Glomerular endothelial cell (primary cell): Measurements from ENCODE around the gene AOAH. TPM values are rescaled to one million over a fixed set of nuclear protein-coding genes. Genes with fewer than 3 reads are reported as not detected.

Experiments used
- DNase-seq: peaks from one replicate; pipeline ENCODE4 v3.0.0-alpha.2; 2011; ENCODE audit warnings: low read depth, low spot score; ENCODE audit errors: extremely low read depth
- total RNA-seq: library from RNA; depleted of rRNA; stranded (reverse); fragments of >200 nt; gene quantifications from 2 replicates; pipeline ENCODE4 v1.2.3, GENCODE V29; 2015

Gene AOAH, protein sequence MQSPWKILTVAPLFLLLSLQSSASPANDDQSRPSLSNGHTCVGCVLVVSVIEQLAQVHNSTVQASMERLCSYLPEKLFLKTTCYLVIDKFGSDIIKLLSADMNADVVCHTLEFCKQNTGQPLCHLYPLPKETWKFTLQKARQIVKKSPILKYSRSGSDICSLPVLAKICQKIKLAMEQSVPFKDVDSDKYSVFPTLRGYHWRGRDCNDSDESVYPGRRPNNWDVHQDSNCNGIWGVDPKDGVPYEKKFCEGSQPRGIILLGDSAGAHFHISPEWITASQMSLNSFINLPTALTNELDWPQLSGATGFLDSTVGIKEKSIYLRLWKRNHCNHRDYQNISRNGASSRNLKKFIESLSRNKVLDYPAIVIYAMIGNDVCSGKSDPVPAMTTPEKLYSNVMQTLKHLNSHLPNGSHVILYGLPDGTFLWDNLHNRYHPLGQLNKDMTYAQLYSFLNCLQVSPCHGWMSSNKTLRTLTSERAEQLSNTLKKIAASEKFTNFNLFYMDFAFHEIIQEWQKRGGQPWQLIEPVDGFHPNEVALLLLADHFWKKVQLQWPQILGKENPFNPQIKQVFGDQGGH
- 0.64 TPM in 1 of 2 replicates, not detected in the other for total RNA-seq

DNA sequence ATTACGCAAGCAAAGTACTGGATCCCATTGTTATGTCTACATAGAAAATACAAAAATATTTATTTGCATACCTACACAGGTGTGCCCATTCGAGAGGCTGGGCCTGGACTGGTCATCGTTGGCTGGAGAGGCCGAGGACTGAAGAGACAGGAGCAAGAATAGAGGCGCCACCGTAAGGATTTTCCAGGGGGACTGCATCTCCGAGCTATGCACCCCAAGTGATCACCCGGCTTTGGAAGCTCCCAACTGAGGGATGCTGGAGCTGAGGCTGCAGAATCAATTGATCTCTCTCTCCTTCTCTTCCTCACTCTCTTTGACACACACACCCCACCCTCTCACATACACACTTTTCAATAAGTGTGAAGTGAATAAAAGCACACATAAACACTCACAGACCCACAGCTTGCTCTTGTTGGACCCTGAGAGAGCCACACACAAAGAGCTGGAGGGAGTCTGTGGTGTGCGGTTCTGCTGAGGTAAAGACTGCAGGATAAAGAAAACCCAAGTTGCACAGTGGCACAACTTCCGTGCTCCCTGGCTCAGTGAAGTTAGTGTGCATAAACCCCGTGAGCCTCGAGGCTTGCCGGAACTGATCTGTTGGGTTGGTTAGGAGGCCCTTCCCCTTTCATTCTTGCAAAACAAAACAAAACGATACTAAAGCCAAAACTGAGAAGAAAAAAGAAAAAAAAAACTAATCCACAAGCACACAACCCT lies at the start of gene AOAH:
AOAH (minus strand) TSS at position 544 of the 714 bp plus-strand sequence; CDS start at position 198, 346 bp downstream.
- DNase-seq: no peak

DNA sequence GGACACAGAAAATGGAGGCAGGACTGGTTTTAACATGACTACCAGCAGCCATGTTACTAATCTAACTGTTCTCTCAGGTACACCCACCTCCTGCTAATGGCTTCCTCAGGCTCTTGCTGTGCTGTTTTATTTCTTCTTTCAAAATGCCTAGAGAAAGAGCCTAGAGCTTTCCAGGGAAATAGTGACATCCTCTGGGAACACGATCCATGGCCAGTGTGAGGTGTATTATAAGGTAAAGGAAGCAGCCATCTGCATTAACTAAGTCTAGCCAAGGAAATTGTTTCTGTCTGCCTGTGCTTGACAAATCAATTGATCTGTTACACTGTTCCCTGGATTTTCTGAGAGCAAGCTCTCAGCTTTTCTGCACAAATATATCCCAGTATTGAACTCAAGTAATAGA lies 42.2 kb upstream of the AOAH start:
- no peak for DNase-seq

DNA sequence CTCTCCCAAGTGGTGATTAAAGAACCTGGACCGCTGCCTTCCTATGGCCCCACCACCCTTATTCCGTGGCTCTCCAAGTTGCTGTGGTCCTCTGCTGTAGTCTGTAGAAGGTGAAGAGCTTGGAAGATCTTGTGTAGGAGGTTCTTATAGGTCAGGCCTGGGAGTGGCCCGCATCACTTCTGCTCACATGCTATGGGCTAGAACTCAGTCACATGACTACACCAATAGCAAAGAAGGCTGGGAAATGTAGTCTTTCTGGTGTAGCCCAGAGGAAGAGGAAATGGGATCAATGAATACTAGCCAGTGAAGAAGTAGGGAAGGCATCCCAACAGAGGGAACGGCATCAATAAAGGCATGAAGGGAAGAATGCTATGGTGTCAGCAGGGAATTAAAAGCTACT lies 41.3 kb upstream of the AOAH start:
- DNase-seq: no peak

DNA sequence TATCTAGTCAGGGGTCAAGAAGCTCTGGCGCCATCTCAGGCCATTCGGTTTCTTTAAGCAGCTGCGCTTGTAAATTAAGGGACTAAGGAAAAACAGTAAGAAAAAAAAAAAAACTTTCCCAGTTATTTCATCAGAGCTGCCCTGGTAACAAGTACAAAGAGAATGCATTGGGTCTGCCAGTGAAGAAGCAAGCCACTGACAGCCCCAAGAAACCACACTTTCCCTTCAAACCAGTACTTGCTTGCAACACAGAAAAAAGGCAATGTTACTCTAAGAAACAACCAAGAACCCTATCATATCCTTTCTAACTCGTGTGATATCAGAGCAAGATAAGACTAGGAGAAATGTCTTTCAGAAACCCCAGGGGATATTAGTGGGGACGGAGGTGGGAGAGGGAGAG lies 40.6 kb upstream of the AOAH start:
- no peak for DNase-seq

DNA sequence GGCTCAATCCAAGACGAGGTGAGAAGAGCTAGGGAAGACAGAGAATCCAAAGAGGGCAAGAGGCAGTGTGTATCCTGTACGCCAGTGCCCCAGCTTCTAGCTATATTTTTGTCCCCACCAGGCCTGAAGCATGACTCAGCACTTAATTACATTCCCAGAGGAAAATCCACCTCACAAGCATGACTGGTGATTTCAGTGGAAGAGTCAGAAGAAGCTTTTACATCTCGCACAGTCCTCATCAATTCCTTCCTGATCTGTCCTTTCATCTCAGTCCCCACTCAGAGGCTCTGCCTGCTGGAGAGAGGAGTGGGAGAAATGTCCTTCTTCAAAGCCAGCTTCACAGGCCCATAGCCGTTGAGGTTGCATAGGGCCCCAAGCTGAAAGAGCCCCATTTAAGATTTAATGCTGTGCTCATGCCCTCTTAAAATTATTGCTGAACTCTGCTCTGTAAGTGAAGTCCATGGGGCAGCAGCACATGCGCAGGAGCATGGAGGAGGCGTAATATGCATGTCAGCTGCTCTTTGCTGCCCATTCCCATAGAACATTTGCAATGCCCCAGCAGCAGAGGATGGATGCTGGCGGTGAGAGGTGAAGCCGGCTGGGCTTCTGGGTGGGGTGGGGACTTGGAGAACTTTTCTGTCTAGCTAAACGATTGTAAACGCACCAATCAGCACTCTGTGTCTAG lies 39.0 kb upstream of the AOAH start:
- DNase-seq: no peak

DNA sequence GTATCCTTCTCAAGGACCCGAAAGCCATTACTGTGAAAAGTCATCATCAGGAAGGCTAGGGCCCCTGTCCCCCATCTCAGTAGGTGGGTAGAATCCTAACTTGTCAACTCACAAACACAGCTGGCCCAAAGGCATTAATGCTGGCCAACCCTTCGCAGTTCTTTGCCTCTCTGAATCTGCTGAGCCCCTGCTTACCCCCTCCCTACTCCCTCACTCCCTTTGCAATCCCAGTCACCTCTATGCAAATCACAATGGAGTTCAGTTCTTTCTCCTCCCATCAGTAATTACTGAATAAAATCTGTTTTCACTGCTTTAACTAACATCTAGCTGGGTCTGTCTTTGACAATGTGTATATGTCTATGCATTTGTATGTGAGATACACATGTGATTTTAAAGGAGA lies 38.1 kb upstream of the AOAH start:
- no peak for DNase-seq

DNA sequence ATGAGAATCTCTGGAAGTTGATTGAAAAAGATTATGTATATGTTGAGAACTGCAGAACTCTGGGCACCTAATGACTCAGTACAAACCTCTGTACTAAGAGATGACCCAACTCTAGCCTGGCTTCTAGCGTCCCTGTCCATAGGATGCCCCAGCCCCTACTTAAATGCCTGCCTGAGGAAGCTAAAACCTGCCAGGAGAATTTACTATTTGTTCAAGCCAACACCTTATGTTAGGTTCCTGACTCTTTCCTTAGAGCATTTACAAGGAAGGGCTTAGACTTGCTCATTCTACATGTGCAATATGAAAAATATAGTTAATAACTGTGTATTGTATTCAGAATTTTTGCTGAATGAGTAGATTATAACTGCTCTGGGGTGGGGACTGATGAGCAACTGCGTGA lies 37.5 kb upstream of the AOAH start:
- DNase-seq: no peak

DNA sequence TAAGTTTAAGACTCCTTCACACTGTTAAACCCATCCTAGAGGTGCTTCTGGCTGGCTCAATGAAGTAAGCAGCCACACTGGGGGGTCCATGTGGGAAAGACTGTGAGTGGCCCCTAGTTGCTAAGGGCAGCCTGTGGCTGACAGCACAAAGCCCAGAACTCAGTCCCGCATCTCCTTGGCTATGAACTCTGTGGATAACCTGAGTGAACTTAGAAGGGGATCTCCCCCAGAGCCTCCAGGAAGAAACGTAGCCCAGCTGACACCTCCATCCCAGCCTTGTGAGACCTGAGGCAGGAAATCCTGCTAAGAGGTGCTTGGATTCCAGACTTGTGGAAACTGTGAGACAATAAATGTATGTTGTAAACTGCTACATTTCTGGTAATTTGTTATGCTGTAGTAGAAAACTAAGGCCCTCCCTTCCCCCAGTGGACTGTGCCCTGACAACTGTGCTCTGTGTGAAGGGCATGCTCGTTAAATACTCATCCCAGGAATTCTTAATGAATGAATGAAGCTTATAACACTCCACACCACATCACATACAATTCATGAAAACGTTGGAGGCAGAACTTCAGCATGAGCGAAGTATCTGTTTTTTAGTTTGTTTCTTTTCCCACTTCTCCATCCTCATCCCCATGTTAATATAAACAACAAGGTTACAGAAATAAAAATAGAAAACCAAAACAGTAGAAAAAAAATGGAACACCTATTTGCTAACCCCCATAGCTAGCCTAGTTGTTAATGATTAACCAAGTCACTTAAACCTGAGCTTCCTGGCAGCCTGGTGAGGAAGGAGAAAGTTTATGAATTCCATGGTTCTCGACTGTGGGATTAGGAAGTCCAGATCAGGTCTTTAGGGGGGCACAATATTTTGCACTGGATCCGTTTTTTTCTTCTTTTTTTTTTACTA lies 36.8 kb upstream of the AOAH start:
- no peak for DNase-seq

DNA sequence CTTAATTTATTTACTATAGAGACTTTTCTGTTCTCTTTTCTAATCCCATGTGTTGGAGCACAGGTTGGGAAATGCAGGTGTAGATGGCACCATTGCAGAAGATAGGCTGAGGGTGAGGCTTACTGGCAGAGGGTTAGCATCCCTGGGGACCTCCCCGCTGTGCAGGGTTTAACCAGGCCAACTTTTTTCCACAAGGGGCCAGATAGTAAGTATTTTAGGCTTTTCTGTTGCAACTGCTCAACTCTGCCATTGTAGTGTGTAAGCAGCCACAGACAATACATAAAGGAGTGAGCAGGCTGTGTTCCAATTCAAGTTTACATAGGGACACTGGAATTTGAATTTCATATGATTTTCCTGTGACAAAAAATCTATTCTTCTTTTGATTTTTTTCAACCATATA lies 34.6 kb upstream of the AOAH start:
- no peak for DNase-seq

DNA sequence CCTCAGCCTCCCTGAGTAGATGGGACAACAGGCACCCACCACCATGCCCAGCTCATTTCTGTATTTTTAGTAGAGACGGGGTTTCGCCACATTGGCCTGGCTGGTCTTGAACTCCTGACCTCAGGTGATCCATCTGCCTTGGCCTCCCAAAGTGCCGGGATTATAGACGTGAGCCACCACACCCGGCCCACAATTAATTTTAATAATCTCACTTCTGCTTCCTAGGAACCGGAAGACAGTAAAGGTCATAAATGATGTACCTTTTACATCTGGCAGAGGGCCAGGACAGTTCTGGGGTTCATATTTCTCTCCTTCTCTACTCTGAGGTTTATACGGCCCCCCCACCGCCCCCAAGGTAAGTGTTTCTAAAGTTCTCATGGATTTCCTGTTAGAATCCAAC lies 31.2 kb upstream of the AOAH start:
- no peak for DNase-seq

DNA sequence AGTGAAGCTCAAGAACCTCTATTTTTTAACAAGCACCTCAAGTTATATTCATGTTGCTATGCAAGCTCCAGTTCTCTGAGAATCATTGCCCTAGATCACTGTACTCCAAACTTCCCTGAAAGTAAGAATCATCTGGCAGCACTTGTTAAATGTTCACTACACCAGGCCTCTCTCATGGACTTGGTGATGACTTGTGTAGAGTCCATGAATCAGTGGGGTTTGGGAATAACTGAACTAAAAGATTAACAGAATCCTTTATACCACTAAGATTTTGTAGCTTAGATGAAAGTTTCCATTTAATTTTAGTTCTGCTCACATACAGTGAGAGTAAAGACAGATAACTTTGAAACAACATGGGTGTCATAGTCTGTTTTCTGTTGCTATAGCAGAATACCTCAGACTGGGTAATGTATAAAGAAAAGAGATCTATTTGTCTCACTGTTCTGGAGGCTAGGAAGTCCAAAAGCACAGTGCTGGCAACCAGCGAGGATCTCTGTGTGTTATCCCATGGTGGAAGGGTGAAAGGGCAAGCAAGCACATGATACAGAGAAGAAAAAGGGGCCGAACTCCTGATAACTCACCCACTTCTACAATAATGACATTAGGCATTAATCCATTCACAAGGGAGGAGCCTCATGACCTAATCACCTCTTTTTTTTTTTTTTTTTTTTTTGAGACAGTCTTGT lies 27.9 kb upstream of the AOAH start:
- no peak for DNase-seq

DNA sequence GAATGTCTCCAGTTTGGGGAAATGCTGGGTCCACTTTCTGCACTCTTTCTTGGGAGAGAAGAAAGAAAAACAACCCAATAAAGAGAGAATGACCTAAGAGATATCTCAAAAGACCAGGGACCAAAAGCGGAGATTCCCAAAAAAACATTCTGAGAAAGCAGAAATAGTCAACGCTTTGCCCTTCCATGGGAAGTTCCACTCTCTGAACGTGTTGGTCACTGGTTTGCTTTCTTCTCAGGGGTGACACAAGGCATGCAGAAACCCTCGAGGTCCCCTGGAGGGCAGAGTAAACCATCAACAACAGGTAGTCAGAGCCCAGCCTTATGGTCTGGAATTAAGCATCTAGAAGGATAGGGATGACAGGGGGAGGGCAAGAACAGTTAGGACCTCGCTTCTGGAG lies 26.2 kb upstream of the AOAH start:
- no peak for DNase-seq

DNA sequence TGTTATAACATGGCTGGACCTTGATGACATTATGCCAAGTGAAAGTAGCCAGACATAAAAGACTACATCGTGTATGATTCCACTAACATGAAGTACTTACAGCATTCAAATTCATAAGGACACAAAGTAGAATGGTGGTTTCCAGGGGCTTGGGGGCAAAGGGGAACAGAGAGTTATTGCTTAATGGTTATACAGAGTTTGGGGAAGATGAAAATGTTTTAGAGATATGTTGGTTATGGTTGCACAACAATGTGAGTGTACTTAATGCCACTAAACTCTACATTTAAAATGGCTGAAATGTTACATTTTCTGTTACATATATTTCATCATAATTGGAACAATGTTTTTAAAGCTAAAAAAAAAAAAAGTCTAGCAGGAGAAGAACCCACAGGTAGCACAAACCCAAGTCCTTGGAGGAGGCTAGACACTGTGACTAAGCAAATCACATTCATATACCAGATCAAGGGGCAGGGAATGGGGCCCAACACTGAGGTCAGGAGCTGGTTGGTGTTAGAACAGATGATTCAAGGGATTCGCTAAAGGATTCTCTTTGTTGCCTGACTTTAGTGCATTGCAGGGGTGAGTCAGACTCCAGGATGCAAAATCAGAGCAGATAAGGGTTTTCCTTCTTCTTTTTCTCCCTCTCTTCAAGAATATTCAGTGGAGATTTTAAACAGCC lies 25.1 kb upstream of the AOAH start:
- DNase-seq: no peak

DNA sequence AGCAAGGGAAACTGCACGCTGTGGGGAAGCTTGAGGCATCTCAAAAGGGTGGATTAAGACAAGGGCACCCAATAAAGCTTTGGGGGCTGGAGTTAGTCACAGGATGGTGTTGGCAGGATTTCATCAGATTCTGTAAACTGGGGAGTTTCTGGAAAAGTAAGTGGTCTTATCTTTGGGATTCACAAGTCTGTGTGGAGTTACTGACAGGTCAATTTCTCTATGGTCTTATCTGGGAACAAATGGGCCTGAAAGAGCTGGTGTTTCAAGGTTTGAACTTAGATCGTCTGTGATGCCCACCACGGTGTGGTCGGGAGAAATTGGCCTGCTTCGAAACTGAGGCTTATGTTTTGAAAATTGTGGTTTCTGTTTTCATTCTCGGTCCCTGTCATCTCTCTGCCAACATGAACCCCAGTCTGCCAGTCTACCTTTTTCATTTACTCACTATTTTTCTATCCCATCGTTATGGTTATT lies 23.8 kb upstream of the AOAH start:
- DNase-seq: no peak

DNA sequence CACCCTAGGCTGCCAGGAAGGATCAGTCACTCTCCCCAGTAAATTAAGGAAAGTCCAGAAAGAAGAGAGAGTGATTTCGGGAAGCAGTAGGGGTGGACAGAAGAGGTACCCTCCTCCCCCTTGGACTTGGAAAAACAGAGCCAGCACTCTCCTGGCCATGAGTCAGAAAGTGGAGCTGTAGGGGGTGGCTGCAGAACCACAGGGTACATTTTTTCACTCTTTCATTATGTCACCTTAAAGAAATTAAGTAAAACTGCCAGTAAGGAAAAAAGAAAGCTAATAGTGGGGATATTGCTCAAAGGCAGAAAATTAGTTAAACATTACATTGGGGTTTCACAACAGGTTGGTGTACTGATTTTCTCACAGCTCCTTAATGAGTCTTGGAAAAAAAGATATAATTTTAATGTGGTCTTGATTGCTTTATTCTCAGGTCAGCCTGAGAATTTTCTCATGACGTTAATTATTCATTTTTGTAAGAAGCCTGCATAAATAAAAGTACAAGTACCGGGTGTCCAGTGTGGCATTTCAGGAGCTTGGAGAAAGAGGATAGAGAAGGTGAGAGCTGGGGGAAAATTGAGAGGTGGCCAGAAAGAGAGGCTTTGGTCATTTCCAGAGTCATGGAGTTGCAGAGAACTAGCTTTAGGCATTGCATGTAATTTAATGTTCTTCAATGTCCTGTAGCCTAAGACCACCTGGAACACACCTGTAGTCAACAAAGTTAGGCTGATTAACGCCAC lies 23.2 kb upstream of the AOAH start:
- no peak for DNase-seq

DNA sequence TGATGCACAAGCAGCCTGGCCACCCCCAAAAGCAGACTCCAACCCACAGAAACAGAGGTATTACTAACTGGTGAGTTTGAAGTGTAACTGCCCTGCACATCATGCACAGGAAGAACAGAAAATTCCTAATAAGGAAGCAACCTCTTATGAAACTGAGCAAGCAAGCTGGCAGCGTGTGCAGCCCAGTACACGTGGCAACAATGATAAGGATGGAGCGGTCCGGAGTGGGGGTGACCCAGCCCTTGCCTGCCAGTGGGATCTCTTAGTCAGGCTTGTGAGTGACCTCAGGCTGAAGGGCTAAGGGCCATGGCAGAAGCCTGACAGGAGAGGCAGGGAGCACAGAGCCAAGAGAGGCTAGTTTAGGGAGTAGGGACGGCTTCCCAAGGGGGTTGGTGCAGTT lies 22.1 kb upstream of the AOAH start:
- no peak for DNase-seq

DNA sequence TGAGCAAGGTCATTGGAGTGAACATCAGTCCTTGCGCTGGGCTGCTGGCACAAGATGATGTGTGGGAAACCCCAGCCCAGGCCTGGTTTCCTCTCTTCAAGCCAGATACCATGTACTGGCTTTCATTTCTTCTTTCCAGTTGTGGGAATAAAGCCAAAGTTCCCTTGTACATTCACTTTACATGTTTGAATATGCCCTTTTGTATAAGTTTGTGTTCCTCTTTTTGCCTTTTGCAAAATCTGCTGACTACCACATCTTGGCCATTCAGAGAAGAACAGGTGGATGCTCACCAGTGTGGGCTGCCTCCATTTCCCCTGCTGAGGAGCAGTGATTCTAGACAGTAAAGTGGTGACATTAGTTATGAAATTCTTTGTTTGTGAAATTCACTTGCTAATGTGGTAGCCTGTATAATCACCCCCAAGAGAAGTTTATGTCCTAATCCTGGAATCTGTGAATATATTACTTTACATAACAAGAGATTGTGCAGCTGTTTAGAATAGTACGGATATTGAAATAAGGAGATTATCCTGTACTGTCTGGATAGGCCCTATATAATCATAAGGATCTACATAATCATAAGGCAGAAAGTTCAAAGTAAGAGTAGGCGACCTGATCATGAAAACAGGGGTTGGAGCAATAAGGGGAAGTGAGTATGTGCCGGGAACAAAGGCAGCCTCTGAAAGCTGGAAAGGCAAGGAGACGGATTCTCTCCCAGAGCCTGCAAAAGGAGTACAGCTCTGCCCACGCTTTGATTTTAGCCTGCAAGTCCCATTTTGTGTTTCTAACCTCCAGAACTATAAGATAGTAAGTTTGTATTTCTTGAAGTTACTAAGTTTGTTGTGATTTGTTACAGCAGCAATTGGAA lies 18.8 kb upstream of the AOAH start:
- no peak for DNase-seq
